HG03025 (cell line): Measurements from ENCODE around the gene KIAA0825.
"Not testable (repeated sequence)": the region's sequence is repeated elsewhere in the genome, so short reads cannot be mapped to it uniquely, and the experiment has no call there.

Experiments
- ATAC-seq: cut with Tn5 transposase; IDR thresholded peaks from one replicate; pipeline ENCODE4 v1.9.1; 2021; ENCODE audit warnings: mild to moderate bottlenecking, moderate library complexity; ENCODE audit not compliant: unreplicated experiment, low FRiP score

KIAA0825 gene

DNA sequence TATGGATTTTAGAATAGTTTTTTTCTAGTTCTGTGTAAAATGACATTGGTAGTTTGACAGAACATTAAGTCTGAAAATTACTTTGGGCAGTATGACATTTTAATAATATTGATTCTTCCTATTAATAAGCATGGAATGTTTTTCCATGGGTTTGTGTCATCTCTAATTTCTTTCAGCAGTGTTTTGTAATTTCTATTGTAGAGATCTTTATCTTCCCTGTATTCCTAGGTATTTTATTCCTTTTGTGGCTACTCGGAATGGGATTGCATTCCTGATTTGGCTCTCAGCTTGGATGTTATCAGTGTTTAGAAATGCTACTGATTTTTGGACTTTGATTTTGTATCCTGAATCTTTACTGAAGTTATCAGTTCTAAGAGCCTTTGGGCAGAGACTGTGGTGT lies 420.4 kb downstream of the KIAA0825 start:
- no peak for ATAC-seq

DNA sequence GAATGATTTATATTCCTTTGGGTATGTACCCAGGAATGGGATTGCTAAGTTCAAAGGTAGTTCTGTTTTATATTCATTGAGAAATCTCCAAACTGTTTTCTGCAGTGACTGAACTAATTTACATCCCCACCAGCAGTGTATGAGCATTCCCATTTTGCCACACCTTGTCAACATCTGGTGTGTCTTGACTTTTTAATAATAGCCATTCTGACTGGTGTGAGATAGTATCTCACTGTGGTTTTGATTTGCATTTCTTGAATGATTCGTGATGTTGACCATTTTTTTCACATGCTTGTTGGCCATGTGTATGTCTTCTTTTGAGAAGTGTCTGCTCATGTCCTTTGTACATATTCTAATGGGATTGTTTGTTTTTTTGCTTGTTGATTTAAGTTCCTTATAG lies 421.5 kb downstream of the KIAA0825 start:
- ATAC-seq, result peak; percentile 43

- no peak for ATAC-seq
Observed at GRCh38 chr5:94192658-94193391, 425.6 kb downstream of the KIAA0825 start.

DNA sequence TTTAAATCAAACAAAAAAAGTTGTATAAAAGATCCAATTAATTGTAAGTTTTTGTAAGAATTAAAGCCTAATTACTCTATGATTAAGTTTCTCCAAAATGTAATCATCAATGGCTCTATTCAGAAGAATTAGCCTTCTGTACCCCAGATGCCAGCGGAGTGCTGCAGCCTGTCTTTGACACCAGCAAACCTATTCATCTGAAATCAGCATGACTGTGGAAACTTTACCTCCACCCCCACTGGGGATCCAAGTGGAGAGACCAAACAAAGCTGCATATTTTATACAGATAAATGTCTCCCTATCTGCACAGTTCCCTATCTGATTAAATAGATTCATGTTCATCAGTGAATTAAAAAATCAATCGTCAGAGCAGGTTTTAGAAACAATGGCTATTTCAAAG lies 426.8 kb downstream of the KIAA0825 start:
- no peak for ATAC-seq

- no peak for ATAC-seq
Observed at GRCh38 chr5:94188725-94189124, 429.7 kb downstream of the KIAA0825 start.

DNA sequence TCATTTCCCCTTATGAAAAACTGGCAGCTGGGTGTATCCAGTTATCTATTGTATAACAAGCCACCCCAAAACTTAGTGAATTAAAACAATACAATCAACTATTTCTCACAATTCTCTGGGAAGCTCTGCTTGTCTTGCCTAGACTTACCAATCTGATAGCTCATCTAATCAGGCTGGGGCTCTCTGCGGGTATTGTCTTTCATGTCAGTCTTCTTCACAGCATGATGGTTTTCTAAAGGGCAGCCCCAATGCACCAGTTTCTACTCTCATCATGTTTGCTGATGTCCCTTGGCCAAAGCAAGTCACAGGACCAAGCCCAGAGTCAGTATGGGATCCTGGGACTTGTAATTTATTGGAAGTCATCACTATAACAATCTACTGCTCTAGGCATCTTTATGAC lies 433.5 kb downstream of the KIAA0825 start:
- ATAC-seq, result no peak

GRCh38 chr5:94181895-94182294 lies 436.5 kb downstream of the KIAA0825 start:
- ATAC-seq, result no peak

- ATAC-seq, result no peak
Observed at GRCh38 chr5:94180761-94181160, 437.6 kb downstream of the KIAA0825 start.

DNA sequence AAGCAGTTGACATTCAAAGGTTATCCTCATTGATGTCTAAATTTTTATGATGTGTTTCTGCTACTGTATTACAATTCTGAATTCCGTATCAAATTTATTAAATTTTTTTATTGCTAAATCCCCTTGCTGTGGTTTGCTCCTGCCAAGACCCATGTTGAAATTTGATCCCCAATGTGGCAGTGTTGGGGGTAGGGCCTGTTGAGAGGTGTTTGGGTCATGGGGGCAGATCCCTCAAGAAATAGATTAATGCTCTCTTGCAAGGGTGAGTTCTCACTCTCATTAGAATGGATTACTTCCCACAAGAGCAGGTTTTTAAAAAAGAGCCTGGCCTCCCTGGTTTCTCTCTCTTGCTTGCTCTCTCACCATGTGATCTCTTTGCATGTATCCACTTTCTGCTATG lies 442.5 kb downstream of the KIAA0825 start:
- ATAC-seq, result no peak

GRCh38 chr5:94174748-94175411 lies 443.5 kb downstream of the KIAA0825 start:
- no peak for ATAC-seq

DNA sequence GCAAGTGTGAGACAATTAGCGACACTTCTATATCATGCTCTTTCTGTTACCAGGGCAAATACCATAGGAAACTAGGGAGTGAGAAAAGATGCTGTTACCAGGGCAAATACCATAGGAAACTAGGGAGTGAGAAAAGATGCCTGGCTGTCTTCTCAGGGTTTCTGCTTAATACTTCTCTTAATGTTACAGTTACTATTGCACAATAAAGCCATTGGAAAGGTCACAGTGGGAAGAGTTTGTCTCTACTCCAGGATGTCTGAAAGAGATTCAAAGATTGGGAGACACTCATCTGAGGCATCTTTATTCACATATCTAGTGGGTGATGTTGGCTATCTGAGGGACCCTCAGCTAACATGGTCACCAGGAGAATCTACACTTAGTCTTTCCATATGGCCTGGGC lies 445.3 kb downstream of the KIAA0825 start:
- ATAC-seq, result no peak

- ATAC-seq, result not testable (repeated sequence)
Observed at GRCh38 chr5:94171070-94171469, 447.3 kb downstream of the KIAA0825 start.

- ATAC-seq, result peak; percentile 74
Observed at GRCh38 chr5:94170158-94170557, 448.2 kb downstream of the KIAA0825 start.

DNA sequence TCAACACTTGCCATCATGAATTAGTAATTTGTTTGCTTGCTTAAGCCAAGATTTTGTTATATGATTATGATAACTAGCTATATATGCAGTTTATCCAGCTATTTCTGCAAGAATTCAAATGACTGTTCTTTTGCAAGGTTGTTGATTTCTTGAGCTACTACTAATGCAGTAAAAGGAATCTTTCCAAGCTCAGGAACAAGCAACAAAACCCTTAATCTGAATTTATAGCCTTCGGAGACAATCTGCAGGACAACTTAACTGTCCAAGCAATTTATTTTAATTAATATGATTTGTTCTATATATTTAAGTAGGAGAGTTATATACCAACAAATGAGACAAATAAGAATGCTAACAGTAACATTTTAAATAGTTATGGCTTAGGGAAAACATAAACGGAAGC lies 450.3 kb downstream of the KIAA0825 start:
- ATAC-seq, result no peak

DNA sequence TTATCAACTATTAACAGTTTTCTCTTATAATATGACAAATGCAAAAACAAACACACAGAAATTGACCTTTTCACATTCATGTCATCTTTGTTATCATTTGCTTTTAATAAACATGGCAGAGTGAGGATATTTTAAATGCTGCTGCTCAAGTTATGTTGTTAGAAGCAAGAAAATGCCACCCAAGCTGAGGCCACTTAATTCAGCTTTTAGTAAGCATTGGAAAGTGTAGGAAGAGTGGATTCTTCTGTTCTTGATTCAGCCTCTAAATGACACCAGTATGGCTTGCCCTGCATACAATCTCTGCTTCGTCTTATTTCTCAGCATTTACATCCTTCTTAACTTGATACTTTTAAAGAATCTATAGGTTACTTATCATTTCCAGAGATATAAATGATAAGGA lies 456.6 kb downstream of the KIAA0825 start:
- ATAC-seq, result no peak

- ATAC-seq, result no peak
Observed at GRCh38 chr5:94159144-94159543, 459.3 kb downstream of the KIAA0825 start.

GRCh38 chr5:94157704-94158539 lies 460.5 kb downstream of the KIAA0825 start:
- no peak for ATAC-seq

DNA sequence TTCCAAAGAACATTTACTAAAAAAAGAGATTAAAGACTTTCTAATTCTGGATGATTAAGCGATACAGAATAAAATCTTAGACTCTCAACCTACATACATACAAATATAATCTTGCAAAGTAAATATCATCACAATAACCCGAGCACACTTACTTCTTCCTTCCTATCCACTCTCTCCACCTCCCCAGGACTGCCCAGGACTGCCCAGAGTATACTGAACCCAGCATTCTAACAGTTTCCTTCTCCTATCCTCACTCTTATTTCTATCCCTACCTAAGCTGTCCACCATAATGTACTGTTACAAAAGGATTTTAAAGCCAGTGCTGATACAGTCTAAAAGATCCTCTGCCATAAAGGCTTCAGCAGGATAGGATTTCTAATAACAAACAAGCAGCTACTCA lies 463.7 kb downstream of the KIAA0825 start:
- ATAC-seq, result no peak

- no peak for ATAC-seq
Observed at GRCh38 chr5:94153736-94154450, 464.5 kb downstream of the KIAA0825 start.

- not testable (repeated sequence) for ATAC-seq
Observed at GRCh38 chr5:94143621-94144020, 474.8 kb downstream of the KIAA0825 start.

DNA sequence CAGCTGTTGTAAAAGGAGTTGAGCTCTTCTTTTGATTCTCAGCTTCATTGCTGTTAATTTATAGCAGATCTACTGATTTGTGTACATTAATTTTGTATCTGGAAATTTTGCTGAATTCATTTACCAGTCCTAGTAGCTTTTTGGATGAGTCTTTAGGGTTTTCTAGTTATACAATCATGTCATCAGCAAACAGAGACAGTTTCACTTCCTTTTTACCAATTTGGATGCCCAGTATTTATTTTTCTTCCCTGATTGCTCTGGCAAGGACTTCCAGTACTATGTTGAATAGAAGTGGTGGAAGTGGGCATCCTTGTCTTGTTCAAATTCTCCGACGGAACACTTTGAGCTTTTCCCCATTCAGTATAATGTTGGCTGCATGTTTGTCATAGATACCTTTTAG lies 478.1 kb downstream of the KIAA0825 start:
- no peak for ATAC-seq
